ENCODE data around the gene LRRC73.

DNA sequence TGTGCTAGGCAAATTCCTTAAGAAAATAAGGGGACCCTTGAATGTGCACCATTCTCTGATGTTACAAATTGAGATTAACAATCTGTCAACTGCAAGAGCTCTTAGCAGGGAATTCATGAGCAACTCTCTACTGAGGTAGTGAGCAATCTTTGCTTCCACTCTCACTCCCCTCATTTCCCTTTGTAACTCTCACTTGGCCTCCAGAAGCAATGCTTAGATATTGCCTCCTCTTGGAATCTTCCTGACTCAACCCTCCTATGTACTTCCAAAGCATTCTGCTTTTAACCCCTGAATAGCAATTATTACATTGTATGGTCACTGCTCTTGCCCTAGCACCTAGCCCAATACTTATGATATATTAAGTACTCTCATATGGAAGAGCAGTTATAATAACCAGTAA lies 49.2 kb upstream of the LRRC73 start:
- TF ChIP-seq SIN3A (IDR thresholded peaks at IDR 0.05; ENCODE audit: borderline replicate concordance, insufficient read depth, low read length) (no peak), TAF1 (IDR thresholded peaks at IDR 0.05; ENCODE audit: borderline replicate concordance, insufficient read depth, low read length) (no peak)
- TF ChIP-seq, protein P1, sequence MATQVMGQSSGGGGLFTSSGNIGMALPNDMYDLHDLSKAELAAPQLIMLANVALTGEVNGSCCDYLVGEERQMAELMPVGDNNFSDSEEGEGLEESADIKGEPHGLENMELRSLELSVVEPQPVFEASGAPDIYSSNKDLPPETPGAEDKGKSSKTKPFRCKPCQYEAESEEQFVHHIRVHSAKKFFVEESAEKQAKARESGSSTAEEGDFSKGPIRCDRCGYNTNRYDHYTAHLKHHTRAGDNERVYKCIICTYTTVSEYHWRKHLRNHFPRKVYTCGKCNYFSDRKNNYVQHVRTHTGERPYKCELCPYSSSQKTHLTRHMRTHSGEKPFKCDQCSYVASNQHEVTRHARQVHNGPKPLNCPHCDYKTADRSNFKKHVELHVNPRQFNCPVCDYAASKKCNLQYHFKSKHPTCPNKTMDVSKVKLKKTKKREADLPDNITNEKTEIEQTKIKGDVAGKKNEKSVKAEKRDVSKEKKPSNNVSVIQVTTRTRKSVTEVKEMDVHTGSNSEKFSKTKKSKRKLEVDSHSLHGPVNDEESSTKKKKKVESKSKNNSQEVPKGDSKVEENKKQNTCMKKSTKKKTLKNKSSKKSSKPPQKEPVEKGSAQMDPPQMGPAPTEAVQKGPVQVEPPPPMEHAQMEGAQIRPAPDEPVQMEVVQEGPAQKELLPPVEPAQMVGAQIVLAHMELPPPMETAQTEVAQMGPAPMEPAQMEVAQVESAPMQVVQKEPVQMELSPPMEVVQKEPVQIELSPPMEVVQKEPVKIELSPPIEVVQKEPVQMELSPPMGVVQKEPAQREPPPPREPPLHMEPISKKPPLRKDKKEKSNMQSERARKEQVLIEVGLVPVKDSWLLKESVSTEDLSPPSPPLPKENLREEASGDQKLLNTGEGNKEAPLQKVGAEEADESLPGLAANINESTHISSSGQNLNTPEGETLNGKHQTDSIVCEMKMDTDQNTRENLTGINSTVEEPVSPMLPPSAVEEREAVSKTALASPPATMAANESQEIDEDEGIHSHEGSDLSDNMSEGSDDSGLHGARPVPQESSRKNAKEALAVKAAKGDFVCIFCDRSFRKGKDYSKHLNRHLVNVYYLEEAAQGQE (IDR thresholded peaks at IDR 0.05; ENCODE audit: insufficient read depth in 1 of 2, low read depth in 2 of 2, low read length in 2 of 2): no peak
